Stimulated activated CD8-positive, alpha-beta memory T cell treated with anti-CD3 and anti-CD28 coated beads, Interleukin-15, amount 100 ng/mL, for 48 hours (primary cell): ENCODE measurements around the gene ILK.

Experiments used
- DNase-seq, 2 donors: peaks; one replicate each; pipeline ENCODE4 v3.0.0-alpha.2; 2020; ENCODE audit warnings: low read depth in 2 of 2

Gene ILK

DNA sequence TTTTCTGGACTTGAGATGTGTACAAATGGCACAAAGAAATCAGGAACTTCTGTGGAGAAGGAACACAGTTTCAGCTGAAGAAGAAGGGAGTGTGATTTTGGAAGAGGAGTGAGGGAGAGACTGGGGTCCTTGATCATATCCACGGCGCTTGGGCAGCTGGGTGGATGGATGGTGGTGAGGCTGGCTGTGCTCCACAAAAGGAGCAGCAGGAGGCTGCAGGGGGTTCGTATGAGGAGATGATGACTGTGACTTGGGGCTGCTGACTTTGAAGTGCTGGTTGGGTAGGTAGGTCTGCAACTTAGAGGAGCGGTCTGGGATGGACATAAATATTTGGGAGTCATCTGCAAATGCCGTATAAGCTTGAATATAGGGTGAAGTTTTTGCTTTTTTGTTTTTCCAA is 53.4 kb downstream of the ILK start:
- no peak for DNase-seq

DNA sequence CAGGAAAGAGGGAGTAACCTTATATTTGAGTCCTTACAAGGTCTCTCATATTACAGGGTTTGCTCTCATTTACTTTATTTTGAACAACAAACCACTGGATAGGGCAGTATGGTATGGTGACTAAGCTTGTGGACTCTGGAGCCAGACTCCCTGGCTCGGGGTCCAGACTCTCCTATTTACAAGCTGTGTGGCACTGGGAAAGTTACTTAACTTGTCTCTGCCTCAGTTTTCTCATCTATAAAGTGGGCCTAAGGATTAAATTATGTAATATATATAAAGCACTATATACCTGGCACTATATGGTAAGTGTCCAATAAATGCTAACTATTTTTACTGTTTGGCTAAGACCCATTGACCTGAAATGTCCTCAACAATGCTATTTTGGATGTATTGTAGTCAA is 53.8 kb downstream of the ILK start:
- DNase-seq, result no peak

DNA sequence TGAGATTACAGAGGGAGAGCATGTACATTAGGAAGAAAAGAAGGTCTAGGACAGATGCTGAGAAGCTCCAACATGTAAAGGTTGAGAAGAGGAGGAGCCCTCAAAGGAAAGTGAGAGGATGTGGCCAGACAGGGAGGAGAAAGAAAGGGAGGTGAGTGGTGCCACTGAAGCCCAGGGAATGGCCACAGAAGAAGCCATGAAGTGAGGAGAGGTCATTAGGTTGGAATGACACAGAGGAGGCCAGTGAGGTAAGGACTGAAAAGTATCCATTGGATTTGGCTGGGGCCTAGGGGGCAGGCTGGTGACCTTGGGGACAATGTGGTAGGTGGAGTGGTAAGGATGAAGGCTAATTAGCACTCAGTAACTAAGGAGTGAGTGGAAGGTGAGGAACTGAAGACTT is 55.1 kb downstream of the ILK start:
- DNase-seq, result no peak
